Nephron (organoid): Measurements from ENCODE around the gene WDR18.

Experiments
- H3K27ac Mint-ChIP-seq, 3 experiments: 2 replicates each; pipeline ENCODE4 v1.8.0; 2020; ENCODE audit warnings: mixed read lengths in 3 of 3, mild to moderate bottlenecking in 2 of 3, moderate library complexity in 1 of 3
- H3K27me3 Mint-ChIP-seq: 2 replicates; pipeline ENCODE4 v1.8.0; 2021; ENCODE audit warnings: low read depth, mild to moderate bottlenecking, moderate library complexity, mixed read lengths
- H3K36me3 Mint-ChIP-seq: 2 replicates; pipeline ENCODE4 v1.8.0; 2020; ENCODE audit warnings: low read depth, mixed read lengths
- H3K4me1 Mint-ChIP-seq: 2 replicates; pipeline ENCODE4 v1.8.0; 2020; ENCODE audit warnings: mixed read lengths
- H3K4me3 Mint-ChIP-seq, 3 experiments: 2 replicates each; pipeline ENCODE4 v1.8.0; 2020; ENCODE audit warnings: mild to moderate bottlenecking in 3 of 3, mixed read lengths in 3 of 3, moderate library complexity in 2 of 3
- H3K9me3 Mint-ChIP-seq: 2 replicates; pipeline ENCODE4 v1.8.0; 2020; ENCODE audit warnings: mixed read lengths
- TF ChIP-seq, protein P1 (sequence below), 3 experiments: fragments of 200-600 bp; sonication (generic); IDR thresholded peaks; one replicate each; pipeline ENCODE4 v1.5.0; 2021; ENCODE audit warnings: antibody characterized with exemption in 3 of 3; ENCODE audit not compliant: unreplicated experiment in 3 of 3

Gene WDR18

DNA sequence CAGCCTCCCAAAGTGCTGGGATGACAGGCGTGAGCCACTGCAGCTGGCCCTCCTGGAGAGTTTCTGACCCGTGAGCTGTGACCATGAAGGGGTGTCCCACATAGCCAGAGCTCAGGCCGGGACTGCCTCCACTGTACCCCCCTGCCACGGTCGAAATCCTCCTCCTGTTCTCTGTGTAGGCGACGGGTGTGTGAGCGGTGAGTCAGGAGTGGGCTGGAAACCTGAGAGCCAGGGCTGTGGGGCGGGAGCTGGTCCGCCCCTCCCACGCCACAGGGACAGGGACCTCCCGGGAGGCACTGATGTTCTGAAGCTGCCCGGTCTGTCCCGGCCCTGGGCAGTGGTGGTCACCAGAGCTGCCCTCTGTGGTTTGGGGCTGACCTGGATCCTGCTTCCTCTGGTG, 3.9 kb downstream of the WDR18 start:
- Mint-ChIP-seq H3K36me3 (peaks cover 19% of the 10 kb centered on the region), H3K27ac (no peak overlapping the region), H3K4me3 (no peak overlapping the region), H3K27me3 (no peaks in the 10 kb centered on the region), H3K9me3 (no peaks in the 10 kb centered on the region), H3K4me1 (peaks cover 10% of the 10 kb centered on the region)
- TF ChIP-seq, protein P1, sequence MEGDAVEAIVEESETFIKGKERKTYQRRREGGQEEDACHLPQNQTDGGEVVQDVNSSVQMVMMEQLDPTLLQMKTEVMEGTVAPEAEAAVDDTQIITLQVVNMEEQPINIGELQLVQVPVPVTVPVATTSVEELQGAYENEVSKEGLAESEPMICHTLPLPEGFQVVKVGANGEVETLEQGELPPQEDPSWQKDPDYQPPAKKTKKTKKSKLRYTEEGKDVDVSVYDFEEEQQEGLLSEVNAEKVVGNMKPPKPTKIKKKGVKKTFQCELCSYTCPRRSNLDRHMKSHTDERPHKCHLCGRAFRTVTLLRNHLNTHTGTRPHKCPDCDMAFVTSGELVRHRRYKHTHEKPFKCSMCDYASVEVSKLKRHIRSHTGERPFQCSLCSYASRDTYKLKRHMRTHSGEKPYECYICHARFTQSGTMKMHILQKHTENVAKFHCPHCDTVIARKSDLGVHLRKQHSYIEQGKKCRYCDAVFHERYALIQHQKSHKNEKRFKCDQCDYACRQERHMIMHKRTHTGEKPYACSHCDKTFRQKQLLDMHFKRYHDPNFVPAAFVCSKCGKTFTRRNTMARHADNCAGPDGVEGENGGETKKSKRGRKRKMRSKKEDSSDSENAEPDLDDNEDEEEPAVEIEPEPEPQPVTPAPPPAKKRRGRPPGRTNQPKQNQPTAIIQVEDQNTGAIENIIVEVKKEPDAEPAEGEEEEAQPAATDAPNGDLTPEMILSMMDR (IDR thresholded peaks at IDR 0.05; ENCODE audit: unreplicated experiment in 3 of 3), result no peak

DNA sequence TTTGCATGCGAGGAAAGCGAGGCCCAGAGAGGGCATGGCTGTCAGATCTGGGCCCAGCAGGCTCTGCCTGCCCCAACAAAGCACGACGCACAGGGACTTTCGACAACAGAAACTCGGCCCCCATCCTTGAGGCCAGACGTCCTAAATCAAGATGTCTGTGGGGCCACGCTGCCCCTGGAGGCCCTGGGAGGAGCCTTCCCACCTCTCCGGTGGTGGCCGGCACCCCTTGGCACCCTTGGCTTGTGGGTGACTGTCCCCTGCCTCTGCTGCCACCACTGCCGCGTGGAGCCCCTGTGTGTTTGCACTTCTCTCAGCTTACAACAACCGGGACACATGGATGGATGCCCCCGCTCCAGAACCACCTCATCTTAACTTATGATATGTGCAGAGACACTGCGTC, 4.4 kb downstream of the WDR18 start:
- TF ChIP-seq, protein P1 (IDR thresholded peaks at IDR 0.05; ENCODE audit: unreplicated experiment in 3 of 3), result no peak
- Mint-ChIP-seq H3K27me3 (no peaks in the 10 kb centered on the region), H3K36me3 (peaks cover 19% of the 10 kb centered on the region), H3K27ac (no peak overlapping the region), H3K4me1 (peaks cover 10% of the 10 kb centered on the region), H3K4me3 (peak overlapping the region in 2 of 3 experiments; percentile 23 to 41), H3K9me3 (no peaks in the 10 kb centered on the region)

DNA sequence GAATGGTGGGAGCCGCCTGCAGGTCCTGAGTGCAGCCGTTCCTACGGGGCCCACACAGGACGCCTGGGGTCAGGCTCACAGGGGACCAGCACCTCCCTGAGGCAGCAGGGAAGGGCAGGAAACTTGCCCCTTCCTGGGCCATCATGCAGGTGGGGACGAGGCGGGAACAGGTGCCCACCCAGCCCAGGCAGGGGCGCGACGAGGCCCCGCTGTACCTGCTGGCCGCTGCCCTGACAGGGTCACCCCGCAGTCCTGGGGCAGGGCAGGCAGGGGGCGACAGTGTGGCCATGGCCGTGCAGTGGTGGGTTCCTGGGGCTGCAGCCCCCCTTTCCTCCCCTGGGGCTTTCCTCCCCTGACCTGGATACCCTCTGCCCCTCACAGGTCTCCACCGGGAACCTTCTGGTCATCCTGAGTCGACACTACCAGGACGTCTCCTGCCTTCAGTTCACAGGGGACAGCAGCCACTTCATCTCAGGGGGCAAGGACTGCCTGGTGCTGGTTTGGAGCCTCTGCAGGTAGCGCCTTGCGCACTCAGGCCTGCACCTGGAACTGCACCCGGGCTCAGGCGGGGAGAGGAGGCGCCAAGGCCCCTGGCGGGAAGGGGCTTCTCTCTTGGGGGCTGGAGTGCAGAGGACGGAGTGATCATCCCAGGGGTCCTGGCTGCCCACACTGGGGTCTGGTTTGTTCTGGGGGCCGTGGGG, 5.4 kb downstream of the WDR18 start:
- Mint-ChIP-seq H3K36me3 (peaks cover 19% of the 10 kb centered on the region), H3K9me3 (no peaks in the 10 kb centered on the region), H3K4me3 (no peak overlapping the region), H3K27me3 (no peaks in the 10 kb centered on the region), H3K27ac (no peak overlapping the region), H3K4me1 (peaks cover 7% of the 10 kb centered on the region)
- TF ChIP-seq, protein P1 (IDR thresholded peaks at IDR 0.05; ENCODE audit: unreplicated experiment in 3 of 3), result peak in 1 of 3 experiments; percentile 32

DNA sequence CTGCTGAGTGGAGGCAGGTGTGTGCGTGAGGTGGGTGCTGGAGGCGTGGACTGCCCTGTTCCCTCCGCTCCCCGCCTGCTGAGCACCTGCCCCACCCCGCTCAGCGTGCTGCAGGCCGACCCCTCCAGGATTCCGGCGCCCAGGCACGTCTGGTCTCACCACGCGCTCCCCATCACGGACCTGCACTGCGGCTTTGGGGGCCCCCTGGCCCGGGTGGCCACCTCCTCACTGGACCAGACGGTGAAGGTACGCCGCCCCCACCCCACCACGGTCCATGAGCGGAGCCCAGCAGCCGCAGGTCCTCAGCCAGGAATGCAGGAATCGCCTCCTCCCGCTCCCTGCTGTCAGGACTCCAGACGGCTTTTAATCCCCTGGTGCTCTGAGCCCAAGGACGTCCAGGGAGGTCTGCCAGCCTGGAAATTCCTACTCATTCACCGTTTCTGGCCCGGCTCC, 6.0 kb downstream of the WDR18 start:
- H3K27ac Mint-ChIP-seq, result no peak overlapping the region
- H3K9me3 Mint-ChIP-seq, result no peaks in the 10 kb centered on the region
- TF ChIP-seq, protein P1 (IDR thresholded peaks at IDR 0.05; ENCODE audit: unreplicated experiment in 3 of 3), result no peak
- H3K36me3 Mint-ChIP-seq, result peaks cover 19% of the 10 kb centered on the region
- H3K27me3 Mint-ChIP-seq, result no peaks in the 10 kb centered on the region
- H3K4me3 Mint-ChIP-seq, result no peak overlapping the region
- peaks cover under 1% of the 10 kb centered on the region for H3K4me1 Mint-ChIP-seq

DNA sequence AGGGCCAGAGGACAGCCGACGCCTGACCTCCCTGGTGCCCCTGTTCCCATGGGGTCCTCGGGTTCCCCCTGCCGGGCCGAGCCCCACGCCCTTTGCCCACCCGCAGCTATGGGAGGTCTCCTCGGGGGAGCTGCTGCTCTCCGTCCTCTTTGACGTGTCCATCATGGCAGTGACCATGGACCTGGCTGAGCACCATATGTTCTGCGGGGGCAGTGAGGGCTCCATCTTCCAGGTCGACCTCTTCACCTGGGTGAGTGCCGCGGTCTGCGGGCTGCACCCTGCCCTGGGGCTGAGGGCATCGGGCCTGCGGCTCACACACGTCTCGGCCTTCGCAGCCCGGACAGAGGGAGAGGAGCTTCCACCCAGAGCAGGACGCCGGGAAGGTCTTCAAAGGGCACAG, 6.6 kb downstream of the WDR18 start:
- peaks cover 19% of the 10 kb centered on the region for H3K36me3 Mint-ChIP-seq
- no peaks in the 10 kb centered on the region for H3K4me1 Mint-ChIP-seq
- no peaks in the 10 kb centered on the region for H3K9me3 Mint-ChIP-seq
- H3K4me3 Mint-ChIP-seq, result no peak overlapping the region
- H3K27me3 Mint-ChIP-seq, result peaks cover 4% of the 10 kb centered on the region
- H3K27ac Mint-ChIP-seq, result no peak overlapping the region
- TF ChIP-seq, protein P1 (IDR thresholded peaks at IDR 0.05; ENCODE audit: unreplicated experiment in 3 of 3), result no peak
